Activated CD4-positive, alpha-beta T cell treated with anti-CD3 and anti-CD28 coated beads, Interleukin-10, Interleukin-2, amounts not matched to agents 100 ng/mL and 50 ng/mL, durations not matched to agents 16 hours and 8 hours (primary cell): ENCODE results near the gene ANXA11.
"Not testable (repeated sequence)": the region's sequence is repeated elsewhere in the genome, so short reads cannot be mapped to it uniquely, and the experiment has no call there.

Experiments
- DNase-seq: peaks from one replicate; pipeline ENCODE4 v3.0.0-alpha.2; 2020

ANXA11 gene

GRCh38 chr10:80207768-80208370 lies 2.5 kb upstream of the ANXA11 start:
- no peak for DNase-seq

GRCh38 chr10:80206277-80206655 lies 929 bp upstream of the ANXA11 start:
- no peak for DNase-seq

- no peak for DNase-seq
These were observed 460 bp downstream of the ANXA11 start for GRCh38 chr10:80204677-80205476.

- DNase-seq = no peak
These were observed 1.3 kb downstream of the ANXA11 start for GRCh38 chr10:80203835-80204676.

DNA sequence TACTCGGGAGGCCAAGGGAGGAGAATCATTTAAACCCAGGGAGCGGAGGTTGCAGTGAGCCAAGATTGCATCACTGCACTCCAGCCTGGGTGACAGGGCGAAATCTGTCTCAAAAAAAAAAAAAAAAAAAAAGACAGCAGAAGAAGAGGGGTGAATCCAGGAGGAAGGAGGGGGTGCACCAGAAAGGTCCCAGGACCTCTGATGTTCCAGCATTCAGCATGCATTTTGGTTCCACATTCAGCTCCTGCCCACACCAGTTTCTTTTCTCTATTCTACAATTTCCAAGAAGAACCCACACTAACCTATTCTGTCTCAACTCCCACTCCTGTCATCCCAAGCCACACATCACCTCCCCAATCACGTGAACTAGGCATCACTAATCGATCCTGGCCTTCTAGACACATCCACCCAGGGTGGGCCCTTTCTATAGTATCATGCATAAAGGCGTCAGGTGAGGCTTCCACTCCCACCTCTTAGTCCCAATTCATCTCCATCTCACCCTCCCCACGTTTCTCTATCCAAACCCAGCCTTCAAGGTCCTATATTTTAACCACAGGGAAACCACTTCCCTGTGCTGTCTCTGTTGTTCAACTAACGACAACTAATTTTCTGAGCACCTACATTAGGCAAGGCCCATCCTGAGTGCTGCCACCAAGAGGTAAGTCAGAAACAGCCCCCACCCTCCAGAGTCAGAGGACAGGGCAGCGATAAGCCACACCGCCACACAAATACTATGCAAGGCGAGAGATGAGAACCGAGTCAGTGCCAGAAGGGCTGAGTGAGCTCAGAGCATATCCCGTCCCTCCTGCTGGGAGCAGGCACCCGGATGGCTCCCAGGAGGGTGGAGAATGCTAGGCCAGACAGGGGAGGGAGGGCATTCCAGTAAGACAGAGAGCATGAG lies 2.2 kb downstream of the ANXA11 start:
- DNase-seq = peak; percentile 89

- not testable (repeated sequence) for DNase-seq
These were observed 2.8 kb downstream of the ANXA11 start for GRCh38 chr10:80202530-80202929.

GRCh38 chr10:80201608-80202141 lies 3.7 kb downstream of the ANXA11 start:
- DNase-seq = no peak

DNA sequence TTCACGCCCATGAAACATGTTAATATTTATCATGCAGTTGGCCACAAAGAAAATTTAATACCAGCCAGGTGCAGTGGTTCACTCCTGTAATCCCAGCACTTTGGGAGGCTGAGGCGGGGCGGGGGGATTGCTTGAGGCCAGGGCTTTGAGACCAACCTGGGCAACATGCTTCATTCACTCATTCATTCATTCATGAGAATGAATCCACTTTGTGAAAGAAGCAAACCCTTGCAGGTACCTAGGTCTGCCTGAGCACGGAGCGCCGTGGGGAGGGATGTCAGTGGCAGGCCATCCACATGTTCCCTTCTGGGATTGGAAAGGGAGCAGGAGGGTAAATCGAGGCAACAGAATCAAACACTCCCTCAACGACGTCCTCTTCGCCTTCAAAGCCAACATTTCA lies 4.7 kb downstream of the ANXA11 start:
- no peak for DNase-seq

GRCh38 chr10:80200259-80200658 lies 5.1 kb downstream of the ANXA11 start:
- DNase-seq = no peak

GRCh38 chr10:80199828-80200227 lies 5.5 kb downstream of the ANXA11 start:
- no peak for DNase-seq

GRCh38 chr10:80197972-80198916 lies 7.1 kb downstream of the ANXA11 start:
- DNase-seq = no peak

- DNase-seq = no peak
These were observed 8.4 kb downstream of the ANXA11 start for GRCh38 chr10:80196950-80197315.

DNA sequence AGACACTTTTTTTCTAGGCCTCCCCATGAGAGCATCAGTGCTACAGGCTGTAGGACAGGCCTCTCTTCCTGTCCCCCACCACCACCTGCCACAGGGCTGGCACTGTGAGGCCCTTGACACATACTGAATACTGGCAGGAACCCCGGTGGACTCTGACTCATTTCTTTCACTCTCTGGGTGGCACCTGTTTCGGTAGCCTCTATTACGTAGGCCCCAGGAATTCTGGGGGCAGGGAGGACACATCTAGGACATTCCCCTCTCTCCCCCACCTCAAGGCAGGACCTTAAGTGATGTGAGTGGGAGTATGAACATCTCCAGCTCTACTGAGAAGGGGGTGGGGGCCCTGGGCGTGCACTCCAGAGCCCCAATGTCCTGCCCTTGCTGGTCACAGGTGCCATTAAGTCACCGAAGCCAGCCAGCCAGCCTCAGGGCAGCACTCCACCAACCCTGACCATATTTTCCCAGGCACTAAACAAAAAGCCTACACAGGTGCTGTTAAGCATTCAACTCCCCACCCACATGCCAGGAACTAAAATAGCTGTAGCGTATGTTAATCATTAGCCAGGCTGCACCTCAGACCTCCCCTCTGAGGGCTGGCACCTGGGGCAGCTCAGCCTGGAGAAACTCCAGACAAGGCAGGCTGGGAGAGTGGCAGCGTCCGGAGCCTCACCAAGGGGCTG lies 8.9 kb downstream of the ANXA11 start:
- DNase-seq = peak; percentile 90

DNA sequence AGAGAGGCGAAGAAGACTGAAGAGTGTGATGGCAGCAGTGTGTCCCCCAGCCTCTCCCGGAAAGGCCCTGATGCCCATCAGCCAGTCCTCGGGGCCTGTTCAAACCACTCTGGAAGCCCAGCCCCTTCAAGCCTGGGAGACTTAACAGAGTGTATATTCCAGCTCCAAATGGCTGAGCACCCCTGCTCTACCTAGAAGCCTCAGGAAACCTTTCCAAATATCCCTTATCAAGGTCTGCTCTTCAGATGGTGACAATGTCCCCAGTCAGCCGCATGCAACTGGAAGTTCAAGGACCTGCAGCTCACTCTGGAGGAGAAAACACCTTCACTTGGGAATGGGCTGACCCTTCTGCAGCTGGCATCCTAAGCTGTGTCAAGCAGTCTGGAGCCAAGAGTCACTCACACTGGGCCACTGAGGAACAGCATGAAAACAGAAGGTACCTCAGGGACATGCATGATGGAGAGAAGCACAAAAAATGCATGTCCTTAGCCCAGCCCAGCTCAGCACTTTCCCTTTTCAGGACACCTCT lies 10.2 kb downstream of the ANXA11 start:
- no peak for DNase-seq

DNA sequence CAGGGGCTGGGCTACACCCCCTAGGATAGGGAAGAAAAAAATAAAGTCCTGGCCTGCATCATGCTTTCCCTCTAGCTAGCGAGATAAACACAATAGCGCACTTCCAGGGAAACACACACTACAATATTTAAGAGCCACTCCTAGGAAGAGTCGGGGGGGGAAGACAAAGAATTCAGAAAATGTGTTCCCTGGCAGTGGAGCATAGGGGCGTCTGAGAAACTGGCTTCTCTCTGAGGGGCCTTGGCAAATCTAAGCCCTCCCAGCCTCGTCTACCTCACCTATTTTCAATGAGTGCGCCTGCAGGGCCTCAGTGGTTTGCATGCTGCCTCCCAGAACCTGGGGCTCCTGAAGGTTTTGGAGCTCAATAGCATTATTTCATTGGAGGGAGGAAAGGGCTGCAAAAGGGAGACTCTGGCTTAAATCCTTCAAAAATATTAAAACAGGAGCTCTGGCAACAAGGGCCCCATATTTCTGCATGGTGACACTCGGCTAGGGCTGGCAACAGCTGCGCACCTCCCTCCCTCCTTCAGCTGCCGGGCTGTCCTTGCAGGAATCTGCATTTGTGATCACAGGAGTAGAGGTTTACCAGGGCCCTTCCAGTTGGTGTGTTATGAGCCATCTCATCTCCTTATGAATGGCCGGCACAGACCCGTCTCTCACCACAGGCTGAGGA lies 10.8 kb downstream of the ANXA11 start:
- DNase-seq = no peak

GRCh38 chr10:80192553-80192952 lies 12.8 kb downstream of the ANXA11 start:
- DNase-seq = no peak

GRCh38 chr10:80191589-80192270 lies 13.6 kb downstream of the ANXA11 start:
- no peak for DNase-seq

- DNase-seq = no peak
These were observed 16.6 kb downstream of the ANXA11 start for GRCh38 chr10:80188713-80189112.
